HG02610 (cell line): Measurements from ENCODE around the gene ABCC4.

ENCODE experiments used
- ATAC-seq: cut with Tn5 transposase; IDR thresholded peaks from one replicate; pipeline ENCODE4 v1.9.1; 2021; ENCODE audit warnings: mild to moderate bottlenecking, moderate library complexity; ENCODE audit not compliant: unreplicated experiment

The ABCC4 gene

DNA sequence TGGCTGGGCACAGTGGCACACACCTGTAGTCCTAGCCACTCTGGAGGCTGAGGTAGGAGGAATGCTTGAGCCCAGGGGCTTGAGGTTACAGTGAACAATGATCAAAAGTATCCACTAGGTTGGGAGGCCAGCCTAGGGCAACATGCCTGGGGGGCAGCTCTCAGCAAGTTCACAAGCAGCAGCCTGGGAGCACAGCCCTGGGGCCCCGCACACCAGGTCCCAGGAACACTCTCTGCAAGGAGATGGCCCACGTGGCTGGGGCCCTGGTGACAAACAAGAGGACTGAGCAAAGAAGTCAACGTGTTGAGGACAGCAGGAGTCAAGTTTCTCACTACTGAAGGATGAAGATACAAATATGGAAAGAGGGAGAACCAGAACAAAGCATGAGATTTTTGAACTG lies 39.3 kb downstream of the ABCC4 start:
- no peak for ATAC-seq

DNA sequence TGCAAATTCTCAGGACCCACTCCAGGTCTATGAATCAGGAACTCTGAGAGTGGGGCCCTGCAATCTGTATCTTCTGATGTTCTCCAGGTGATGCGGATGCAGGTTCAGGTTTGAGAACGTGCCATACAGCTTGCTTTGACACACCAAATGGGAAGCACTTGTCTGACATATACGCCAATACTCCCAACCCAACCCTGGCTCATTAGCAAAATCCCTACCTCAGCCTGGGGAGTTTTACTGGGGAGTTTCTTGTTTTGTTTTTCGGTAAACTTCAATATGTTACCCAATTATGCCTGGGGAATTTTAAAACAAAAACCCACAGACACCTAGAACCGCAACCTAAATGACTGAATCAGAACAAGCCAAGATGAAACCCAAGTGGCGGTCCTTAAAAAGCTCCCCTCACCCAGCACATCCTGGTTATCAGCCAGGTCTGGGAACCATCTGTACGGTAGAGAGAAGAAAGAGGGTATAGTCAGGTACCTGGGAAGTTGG lies 41.2 kb downstream of the ABCC4 start:
- peak; percentile 81 for ATAC-seq

DNA sequence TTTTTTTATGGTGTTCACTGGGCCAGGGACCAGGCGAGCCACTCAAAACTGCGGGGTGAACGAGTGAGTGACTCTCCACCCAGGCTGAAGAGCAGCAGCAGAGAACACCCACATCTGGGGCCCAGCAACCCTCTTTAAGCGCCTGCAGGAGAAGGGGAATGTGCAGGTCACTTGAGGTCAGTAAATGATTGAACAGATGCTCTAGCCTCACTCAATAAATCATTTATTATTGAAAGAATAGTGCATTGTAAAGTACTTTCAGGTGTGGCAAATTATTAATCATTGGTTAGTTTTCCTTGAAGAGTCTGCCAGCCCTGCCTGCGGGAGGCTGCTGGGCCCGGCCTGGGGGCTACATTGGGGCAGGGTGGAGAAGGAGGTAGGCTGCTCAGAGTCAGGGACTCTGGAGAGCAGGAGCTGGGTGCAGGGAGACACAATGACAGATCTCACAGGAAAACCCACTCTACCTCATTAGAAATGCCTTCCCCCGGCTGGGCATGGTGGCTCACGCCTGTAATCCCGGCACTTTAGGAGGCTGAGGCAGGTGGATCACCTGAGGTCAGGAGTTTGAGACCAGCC lies 42.5 kb downstream of the ABCC4 start:
- no peak for ATAC-seq

DNA sequence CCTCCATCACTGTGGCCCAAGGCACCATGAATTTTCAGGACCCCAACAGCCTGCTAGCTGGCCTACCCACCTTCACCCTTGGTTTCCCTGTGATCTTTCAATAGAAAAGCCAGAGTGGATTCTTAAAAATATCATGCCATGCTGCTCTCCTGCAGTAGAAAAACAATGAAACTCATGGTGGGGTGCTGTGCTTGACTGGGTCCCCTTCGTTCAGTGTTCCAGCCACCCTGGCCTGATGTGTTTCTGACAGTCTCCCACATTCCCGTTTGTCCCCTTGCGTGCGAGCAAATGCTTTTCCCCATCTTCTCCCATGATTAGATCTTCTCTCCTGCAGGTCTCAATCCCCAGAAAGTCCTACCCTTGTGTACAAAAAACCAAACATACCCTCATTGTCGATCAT lies 43.2 kb downstream of the ABCC4 start:
- ATAC-seq: no peak

DNA sequence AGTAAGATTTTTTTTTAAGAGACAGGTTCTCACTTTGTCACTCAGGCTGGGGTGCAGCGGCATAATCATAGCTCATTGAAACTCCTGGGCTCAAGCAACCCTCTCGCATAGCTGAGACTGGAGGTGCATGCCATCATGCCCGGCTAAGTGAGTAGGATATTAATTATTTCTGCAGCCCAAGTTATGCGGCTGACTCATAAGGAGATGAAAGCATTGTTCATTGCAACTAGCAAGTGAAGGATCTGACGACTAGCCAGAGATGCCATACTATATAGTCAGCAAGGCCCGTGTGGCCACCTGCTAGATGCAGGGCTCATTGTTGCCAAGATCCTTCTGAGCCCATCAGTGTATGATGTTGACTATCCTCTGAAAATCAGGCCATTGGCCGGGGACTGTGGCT lies 45.2 kb downstream of the ABCC4 start:
- ATAC-seq: no peak

DNA sequence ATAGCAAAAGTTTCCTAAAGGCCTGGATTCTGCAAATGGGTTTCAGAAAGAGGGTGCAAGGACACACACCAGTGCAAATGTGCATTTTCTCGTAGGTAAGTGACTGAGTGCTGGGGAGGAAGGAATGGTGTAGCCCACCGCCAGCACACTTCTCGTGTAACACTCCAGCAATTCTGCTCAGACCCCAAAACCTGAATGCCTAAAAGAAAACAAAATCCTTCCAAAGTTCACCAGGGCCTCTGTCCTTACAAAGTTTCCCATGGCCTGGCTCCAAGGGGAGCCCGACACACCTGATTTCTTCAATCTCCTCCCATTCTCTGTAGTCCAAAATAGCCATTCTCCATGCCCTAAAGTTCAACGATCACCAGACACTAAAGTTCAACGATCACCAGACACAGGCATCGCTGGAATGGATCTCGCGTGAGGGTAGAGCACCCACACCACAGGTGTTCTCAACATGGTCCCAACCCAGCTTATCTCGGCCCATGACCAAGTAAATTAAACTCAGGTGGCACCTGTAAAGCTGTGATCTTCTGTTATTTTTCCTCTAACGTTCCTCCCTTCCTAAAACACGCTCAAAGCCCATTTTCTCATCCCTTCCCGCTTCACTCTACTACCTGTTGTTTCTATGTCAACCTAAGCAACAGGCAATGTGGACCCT lies 46.0 kb downstream of the ABCC4 start:
- no peak for ATAC-seq

DNA sequence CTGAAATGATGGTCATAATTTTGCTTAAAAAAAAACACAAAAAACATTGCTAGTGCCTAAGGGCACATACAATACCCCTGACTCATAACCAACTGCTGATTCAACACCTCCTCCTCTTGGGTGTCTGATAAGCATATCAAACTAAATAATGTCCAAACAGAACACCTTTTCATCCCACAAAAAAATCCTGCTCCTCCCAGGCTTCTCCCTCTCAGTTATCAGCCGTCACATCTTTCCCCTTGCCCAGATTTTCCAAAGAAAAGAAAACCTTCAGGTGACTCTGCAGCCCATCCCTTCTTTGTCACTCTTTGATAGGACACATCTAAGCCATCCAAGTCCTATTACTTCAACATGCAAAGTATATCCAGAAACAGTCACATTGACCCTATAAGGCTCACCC lies 46.9 kb downstream of the ABCC4 start:
- ATAC-seq: no peak

DNA sequence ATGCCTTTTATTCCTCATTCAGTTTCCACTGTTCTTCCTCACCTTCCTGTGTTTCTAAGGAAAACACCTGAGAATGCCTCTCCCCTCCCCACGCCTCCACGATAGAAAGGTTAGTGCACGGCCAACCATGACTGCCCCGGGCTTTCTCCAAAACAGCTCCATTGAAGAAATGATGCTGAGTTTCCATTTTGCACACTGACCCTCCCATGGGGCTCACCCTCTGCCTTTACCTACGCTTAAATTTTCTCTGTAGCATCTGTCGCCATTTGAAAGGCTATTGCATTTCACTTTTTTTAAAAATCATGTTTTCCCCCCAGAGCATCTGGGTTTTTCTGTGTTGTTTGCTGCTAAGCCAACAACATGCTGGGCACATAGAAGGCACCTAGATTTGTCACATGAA lies 48.2 kb downstream of the ABCC4 start:
- peak; percentile 45 for ATAC-seq

DNA sequence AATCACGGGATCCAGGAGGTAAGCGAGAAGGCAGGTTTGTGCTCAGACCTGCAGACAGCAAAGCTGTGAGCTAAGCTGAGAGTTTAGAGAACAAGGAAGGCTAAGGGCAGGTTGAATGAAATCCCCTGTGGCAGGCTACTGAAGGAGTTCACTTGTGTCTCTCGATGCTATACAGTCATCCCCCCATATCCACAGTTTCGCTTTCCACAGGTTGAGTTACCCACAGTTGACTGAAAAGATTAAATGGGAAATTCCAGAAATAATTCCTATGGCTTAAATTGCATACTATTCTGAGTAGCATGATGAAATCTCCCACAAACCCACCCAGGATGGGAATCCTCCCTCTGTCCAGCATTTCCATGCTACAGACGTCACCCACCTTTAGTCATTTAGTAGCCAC lies 49.6 kb downstream of the ABCC4 start:
- ATAC-seq: peak; percentile 71

DNA sequence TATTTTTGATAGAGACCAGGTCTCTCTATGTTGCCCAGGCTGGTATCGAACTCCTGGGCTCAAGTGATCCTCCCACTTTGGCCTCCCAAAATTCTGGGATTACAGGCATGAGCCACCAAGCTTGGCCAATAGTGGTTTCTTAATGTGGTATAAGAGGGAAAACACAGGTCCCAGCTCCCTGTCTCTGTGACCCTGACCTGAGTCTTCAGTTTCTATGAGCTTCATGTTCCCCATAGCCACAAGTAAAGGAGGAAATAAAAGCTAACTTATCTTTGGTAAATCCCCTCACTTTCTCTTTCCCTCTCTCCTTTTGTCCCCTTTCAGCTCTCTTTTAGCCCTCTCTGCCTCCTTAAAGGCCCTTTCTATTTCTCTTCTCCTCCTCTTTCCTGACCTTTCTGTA lies 50.3 kb downstream of the ABCC4 start:
- peak; percentile 34 for ATAC-seq

DNA sequence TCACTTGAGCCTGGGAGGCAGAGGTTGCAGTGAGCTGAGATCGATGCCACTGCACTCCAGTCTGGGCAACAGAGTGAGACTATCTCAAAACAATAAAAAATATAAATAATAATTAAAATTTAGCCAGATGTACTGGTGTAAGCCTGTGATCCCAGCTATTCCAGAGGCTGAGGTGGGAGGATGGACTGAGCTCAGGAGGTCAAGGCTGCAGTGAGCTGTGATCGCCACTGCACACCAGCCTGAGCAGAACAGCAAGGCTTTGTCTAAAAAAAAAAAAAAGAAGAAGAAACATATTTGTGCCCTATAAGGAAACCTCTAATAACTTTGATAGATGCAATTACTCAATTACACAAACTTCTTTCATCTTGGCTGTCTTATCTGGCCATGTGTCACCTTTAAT lies 52.3 kb downstream of the ABCC4 start:
- no peak for ATAC-seq

DNA sequence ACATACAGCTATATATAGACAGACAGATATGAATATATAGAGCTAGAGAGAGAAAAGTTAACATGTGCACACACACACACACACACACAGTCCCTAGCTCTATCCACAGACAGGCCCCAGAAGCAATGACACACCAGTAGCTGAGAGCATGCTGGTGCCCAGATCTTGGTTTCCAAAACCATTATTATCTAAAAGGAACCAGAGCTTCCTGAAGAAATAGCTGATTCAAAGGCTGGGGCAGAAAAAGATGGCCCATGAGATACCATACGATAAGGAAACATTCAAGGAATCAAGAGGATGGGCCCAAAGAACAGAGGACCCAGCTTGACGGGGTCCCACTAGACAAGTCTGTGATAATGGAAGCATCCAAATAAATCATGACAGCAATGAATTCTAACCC lies 53.4 kb downstream of the ABCC4 start:
- no peak for ATAC-seq

DNA sequence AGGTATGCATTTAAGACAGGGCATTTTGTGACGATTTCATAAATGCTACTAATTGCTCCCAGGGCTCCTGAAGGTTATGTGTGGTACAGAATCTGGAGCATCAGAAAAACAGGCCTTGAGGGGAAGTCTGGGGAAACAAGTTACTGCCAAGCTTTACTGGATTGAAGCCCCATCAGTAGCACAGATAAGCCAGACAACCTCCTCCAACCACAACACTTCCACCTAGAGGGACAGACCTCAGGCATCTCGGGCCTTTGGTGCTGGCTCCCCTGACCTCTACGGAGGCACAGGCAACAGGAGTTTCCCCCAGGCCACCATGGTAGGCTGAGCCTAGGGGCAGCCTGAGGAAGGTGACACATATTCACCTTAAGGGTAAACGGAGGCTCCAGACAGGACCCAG lies 54.1 kb downstream of the ABCC4 start:
- no peak for ATAC-seq

DNA sequence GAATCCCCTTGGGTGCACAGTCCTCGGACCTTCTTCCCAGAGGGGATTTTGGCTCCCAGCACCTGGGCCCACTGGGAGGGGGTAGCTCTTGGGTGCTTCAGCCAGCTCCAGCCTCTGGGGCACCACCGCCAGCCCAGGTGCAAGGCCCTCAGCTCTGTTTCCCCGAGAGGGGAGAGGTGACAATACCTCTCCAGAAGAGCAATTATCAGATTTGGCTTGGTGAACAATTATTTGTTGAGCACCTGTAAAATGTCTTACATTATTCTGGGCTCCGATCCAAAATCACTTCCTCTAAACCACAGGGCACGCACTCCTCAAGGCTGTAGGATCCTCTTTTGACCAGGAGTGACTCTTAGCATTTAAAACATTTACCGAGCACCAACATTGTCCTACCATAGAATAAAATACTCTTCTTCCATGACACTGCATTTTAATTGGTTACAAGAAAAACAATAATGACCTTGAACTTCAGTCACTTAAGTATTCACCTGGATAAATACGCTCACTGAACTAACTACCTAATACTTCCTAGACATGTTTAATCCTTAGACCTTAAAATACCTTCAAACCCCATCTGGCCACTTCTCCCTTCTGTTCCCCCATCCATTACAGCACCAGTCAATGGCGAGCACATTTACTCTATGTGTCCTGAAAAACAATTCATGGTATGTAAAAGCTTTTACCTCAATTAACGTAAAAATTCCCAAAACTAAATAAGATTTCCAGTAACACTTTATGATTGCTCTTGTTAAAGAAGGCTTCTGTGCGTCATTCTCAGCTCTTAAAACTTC lies 54.8 kb downstream of the ABCC4 start:
- ATAC-seq: no peak

DNA sequence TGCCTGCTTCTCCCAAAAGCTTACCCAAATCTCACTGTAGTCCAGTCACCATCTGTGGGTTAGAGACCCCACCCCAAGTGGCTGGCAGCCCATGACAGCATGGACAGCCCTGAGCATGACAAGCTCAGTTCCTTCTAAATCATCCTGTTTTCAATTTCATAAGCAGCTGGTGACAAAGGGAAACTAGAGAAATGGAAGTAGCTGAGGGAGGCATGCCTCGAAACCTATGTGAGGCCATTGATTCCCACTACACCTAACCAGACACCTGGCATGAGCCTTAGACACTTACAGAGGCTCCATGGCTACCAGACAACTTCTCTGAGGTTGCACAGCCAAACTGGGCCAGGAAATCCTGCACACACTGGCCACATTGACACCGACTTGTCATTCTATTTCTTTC lies 56.2 kb downstream of the ABCC4 start:
- peak; percentile 49 for ATAC-seq

DNA sequence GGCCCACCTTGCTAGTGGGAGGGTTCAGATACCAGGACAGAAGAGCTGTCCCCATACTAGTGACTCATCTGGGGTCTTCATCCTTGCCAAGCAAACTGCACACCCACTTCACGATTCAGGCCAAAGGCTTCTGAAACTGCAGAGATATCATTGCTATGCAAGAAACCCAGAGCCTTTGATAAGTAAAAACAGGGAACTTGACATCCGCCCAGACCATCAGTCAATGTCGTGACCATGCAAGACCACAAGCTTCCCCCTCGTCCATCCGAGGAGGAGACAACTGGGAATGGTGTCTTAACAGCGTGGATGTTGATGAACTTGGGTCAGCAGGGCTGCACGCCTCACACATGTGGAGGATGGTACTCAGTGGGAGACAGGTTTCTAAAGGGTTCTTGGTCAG lies 58.0 kb downstream of the ABCC4 start:
- ATAC-seq: no peak

DNA sequence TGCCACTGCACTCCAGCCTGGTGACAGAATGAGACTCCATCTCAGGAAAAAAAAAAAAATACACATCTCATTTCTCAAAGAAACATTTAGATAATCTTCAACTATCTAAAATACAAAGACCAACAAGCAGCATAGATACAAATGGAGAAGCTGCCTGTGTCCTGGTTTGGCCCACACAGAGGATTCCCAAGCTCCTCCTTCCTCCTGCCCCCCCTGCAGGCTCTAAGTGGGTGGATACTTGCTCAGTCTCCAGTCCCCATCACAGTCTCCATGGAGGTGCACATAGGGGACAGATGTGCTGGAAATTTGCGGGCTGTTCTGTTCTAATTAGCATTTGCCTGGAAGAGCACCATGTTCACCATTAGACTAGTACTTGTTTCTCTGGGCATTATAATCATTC lies 59.9 kb downstream of the ABCC4 start:
- no peak for ATAC-seq

DNA sequence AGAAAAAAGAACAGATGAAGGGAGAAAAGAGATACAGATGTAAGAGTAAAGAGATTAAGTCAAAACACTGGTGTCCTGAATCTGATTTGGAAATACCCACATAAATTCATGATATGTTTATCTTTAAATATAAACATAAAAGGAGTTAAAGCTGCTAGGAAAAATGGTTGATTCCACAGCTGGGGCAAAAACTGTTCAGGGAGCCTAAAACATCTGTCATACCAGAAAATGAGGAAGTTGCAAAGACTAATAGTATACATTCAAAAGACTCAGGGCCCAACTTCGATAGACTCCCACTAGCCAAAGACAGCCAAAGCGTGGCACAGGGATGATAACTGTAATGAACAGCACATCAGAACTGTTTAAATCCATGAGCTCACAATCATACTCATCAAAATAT lies 62.0 kb downstream of the ABCC4 start:
- ATAC-seq: peak; percentile 58

DNA sequence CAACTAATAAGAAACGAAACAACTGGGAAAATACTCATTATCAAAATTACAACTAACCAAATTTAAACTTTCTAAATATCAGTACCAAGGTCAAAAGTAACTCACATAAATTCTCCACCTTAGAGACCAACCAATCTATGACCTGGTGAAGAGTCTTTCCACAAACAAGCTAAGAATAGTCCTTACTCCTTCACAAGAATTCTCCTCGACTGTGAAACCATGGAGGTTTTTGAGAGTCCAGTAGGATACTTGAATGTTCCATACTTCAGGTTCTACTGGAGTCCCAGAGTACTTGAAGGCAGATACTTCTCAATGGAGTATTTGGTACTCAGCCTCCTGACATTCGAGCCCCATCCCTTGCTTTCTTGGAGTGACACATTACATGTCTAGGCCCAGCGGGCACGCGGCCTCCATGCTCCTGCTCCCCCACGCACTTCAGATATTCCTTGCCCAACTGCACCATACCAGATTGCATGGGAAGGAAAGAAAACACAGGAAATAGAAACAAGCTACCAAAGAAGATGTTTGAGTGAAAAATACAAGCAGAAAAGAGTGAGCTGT lies 63.9 kb downstream of the ABCC4 start:
- ATAC-seq: no peak

DNA sequence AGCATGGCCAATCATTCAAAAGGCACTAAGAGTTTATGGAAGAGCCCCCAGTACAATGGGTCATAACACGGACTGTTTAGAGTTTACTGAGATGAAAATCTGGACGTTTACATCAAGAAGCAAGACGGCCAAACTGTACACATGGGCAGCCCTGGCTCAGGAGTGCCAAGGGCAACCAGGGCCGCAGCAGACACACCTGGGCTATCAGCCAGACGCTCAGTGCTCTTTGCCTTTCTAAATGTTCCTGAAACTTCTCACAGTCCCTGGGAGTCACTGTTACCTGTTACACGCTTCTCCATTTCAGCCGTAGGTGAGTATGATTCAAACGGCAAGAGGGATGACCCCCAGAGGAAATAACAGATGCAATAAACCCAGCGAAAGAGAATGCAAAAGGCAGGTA lies 64.5 kb downstream of the ABCC4 start:
- ATAC-seq: no peak

DNA sequence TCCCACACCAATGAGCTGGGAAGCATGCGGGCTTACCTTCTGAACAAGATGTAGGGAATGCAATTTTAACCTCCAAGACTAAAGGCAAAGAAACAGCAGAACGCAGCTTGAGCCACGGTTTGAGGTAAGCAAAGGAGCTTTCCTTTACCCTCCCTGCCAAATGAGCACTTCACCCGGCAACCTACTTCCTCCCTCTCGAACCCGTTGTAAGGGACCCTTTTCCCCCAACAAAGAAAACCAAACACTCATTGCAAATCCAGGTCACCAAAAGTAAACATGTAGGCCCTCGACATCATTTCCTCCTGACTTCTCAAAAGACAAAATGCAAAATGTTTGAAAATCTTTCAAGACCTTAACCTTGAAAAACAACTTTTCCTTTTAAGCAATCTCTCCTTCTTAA lies 65.3 kb downstream of the ABCC4 start:
- ATAC-seq: no peak

DNA sequence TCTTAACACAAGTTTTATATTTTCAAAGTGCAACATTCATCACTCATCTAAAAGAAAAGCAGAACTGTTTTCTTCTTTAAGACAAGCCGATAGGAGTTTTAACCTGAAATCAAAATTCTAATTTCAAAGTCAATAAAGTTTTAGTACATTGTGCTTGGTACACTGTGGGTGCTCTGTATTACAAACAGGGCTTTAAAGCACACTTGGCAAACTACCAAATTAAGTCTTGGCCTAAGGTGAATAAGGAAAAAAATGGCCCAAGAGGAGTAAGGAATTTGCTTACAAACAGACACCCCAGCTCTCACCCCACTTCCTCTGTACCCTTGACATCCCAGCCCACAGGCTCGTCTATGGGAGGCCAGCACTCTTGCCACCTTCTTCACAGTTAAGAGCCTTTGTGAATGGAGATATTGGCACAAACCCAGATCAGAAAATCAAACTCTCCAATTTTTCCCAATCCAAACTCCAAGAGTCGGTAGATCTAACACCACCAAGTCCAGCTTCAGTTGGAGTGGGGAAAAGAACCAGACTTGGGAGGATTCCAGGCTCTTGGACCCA lies 66.0 kb downstream of the ABCC4 start:
- no peak for ATAC-seq
